ENCODE results near the gene ZNF148.
"Not testable (repeated sequence)": the region's sequence is repeated elsewhere in the genome, so short reads cannot be mapped to it uniquely, and the experiment has no call there.

Gene ZNF148, protein sequence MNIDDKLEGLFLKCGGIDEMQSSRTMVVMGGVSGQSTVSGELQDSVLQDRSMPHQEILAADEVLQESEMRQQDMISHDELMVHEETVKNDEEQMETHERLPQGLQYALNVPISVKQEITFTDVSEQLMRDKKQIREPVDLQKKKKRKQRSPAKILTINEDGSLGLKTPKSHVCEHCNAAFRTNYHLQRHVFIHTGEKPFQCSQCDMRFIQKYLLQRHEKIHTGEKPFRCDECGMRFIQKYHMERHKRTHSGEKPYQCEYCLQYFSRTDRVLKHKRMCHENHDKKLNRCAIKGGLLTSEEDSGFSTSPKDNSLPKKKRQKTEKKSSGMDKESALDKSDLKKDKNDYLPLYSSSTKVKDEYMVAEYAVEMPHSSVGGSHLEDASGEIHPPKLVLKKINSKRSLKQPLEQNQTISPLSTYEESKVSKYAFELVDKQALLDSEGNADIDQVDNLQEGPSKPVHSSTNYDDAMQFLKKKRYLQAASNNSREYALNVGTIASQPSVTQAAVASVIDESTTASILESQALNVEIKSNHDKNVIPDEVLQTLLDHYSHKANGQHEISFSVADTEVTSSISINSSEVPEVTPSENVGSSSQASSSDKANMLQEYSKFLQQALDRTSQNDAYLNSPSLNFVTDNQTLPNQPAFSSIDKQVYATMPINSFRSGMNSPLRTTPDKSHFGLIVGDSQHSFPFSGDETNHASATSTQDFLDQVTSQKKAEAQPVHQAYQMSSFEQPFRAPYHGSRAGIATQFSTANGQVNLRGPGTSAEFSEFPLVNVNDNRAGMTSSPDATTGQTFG

DNA sequence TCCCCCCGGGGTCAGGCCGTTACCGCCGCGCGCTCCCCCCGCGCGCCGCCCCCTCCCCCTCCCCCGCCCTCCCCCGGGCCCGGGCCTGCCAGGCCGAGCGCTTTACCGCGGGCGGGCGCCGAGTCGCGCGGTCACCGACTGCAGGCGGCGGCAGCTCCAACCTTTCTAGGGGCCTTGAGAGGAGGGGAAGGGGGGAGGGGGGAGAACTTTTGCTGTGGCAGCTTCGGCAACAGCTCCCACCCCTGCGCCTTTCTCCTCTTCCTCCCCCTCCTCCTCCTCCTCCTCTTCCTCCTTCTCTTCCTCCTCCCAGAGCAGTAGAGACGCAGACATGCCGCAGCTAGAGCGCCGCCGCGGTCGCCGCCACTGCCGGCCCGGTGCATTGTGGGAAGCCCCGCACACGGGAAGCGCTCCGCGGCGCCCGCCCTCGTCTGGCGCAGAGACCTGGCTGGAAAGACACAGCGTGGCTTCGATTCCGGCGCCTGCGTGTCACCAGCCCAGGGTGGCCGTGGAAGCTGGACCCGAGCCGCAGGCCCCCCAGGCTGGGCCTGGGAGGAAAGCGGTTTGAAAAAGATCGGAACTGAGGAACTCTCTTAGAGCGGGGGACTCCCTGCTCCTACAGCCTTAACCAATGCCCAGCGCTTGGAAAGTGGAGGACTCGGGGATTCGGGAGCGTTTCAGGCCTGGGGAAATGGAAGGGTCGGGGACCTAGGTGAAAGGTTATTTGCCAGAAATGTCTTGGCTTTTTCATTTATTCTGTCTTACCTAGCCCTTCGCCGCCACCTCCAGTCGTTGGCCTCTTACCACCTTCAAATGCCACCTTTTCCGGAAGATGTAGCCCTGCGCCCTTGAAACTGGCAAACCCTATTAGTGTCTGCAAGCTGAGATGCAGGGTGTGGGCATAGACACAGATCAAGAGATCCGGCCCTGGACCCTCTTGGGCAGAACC is at the start of gene ZNF148:
TSS of gene ZNF148 (minus strand) at position 330 of the 946 bp plus-strand sequence. CDS start 61,685 bp downstream, outside the sequence.
- peak; percentile 89 for DNase-seq

DNA sequence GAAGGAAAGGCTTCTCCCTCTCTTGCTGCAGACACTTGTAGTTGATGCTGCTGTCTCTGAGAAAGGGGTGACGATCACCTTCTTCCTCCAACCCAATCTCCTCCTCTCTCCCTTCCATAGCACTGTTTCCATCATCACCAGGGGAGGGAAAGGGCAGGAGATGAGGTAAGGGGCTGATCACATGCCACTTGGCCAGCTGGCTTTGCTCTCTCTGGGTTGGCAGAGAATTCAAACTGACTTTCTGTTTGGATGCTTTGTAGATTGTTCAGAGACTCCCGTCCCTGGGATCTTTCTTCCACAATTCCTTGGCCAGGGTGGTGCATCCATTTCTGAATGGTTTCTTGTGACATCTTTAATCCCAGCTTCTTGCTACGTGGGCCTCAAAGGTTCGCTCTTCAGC is 43.2 kb upstream of the ZNF148 start:
- DNase-seq = no peak

DNA sequence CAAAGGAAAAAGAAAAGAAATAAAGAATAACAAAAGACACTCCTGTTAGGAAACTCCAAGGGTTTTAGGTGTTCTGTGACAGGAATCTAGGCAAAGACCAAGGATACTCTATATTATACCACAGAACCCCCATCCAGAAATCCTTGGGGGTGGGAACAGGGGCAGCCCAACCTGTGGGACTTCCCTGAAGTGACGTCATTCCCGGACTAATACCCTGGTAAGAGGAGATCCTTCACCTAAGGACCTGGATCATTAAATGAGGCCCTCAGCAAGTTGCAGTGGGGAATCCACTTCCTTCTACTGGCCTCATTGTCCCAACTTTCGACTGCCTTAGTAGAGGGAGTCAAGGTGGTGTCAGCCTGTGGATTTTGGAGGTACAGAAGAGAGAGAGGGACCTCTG is 41.1 kb upstream of the ZNF148 start:
- no peak for DNase-seq

DNA sequence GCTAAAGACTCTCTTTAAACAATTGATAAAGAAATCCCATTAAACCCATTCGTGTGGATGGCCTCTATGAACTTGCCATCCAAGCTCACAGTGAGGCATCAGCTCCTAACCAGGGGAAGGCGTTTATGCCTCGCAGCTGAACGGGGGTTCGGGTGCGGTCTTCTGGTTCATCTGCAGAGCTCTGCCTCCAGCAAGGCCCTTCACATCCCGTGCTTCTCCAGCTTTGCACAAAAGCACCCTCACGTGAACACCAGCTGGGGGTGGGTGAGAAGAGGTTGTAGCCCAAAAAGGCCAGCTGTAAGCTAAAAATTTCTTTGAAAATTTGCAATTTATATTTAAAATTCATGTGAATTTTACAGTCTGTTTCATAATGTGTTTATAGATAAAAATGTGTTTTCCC is 39.5 kb upstream of the ZNF148 start:
- no peak for DNase-seq

DNA sequence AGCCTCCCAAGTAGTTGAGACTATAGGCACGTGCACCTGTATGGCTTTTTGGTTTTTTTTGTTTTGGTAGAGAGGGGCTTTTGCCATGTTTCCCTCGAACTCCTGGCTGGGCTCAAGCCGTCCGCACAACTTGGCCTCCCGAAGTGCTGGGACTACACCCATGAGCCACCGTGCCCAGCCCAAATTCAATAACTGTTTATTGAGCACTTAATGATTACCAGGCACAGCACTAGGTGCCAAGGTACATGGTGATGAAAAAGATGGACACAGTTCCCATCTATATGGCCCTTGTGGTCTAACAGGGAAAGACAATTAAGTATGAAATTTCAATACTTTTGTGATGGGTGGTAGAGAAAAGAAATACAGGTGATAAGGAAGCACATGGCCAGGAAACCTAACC is 35.8 kb upstream of the ZNF148 start:
- no peak for DNase-seq

DNA sequence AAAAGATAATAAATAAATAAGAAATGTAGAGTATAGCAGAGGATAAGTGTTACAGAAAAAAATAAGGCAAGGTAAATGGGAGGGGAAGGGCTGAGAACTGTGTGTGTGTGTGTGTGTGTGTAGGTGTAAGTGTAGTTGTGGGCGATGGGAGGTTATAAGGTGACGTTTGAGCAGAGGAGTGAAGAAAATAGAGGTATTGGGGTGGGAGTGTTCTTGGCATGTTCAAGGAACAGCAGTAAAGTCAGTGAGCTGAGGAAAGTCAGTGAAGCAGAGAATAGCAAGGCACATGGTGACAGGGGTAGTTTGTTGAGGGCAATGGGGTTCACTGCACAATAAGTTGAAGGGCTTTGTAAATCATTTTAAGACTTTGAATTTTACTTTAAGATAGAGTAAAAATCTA is 30.9 kb upstream of the ZNF148 start:
- DNase-seq = no peak

DNA sequence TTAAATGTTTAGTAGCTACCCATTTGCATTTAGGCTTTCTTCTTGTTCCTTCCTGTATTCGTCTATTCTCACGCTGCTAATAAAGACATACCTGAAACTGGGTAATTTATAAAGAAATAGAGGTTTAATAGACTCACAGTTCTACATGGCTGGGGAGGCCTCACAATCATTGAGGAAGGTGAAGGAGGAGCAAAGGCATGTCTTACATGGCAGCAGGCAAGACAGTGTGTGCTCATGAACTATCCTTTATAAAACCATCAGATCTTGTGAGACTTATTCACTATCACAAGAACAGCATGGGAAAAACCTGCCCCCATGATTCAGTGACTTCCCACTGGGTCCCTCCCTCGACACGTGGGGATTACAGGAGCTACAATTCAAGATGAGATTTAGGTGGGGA is 30.4 kb upstream of the ZNF148 start:
- not testable (repeated sequence) for DNase-seq

DNA sequence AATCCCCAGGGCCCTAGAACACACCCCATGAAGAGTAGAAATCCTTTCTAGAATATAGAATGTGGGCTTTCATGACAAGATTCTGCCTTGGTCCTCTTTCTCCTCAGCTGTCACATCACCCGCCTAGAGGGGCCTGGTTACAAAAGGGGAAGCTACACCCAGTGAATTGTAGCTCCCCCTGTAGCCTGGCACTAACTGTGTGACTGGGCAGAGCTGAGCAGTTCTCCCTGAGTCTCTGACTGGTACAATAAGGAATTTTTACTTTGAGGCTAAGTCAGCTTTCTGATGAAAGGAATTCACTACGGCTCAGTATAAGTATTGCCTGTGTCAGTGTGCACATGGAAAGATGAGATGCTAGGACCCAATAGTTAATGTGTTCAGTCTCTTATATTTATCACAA is 28.7 kb upstream of the ZNF148 start:
- DNase-seq = no peak

DNA sequence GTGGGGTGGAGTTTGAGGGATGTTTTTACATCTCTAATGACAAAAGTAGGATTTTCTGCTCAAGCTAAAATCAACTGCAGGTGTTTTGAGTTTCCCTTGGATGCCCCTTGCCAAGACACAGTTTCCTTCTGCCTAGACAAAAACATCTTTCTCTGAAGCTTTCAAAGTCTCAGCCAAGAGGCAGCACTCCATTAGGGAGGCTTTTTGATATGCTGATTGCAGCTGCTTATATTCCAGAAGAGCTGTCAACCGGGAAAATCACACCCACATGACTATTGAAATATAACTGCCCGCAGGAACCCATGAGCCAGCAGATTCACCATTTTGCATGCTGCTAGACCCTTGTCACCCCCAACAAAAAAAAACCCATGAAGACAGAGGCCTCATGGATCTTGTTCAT is 27.5 kb upstream of the ZNF148 start:
- no peak for DNase-seq

DNA sequence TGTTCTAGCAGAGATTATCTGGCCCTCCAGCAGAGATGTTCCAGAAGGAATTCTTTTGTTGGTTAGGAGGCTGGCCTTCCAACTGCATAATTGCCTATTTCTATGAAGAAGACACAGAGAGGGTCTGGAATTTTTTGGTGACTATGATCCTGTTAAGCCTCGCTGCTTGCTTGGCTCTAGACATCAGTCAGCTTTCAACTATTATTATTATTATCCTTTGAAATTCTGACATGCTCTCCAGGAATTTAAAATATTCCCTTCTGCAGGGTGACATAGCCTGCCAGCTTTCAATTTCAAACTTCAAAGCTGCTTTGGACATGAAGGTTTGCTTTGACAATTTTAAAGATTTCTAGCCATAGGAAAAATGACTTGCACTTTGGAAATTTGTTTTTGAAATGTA is 26.3 kb upstream of the ZNF148 start:
- DNase-seq = no peak

DNA sequence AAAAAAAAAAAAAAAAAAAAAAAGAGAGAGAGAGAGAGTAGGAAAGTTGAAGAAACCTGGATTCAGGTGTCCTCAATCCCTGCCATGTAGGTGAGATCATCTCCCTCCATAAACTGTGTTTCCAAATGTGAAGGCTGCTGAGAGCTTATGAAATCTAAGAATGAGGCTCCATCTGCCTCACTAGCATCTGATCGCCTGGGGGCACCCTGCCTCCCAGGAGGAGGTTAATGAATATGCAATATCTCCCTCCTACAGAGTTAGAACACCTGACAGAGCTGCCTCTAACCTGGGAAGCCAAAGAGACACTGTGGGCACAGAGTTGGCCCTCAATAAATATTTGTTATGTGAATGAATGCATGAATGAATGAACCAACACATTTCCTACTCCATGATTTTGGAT is 23.8 kb upstream of the ZNF148 start:
- no peak for DNase-seq

DNA sequence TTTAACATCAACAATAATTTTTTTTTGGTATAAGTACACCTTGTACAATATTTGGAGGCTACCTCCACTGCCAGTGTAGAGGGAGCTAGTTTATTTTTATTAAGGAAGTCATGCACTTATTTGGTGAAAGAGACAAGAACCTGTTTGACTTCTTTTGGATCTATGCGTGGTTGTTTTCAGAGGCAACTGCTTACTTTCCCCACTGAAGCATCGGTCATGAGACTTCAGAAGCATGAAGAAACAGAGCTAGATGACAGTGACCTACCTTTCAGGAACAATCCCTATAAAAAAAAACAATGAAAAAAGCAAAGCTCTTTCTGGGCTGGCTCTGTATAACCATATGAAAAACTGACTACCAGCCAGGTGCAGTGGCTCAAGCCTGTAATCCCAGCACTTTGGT is 20.0 kb upstream of the ZNF148 start:
- no peak for DNase-seq

DNA sequence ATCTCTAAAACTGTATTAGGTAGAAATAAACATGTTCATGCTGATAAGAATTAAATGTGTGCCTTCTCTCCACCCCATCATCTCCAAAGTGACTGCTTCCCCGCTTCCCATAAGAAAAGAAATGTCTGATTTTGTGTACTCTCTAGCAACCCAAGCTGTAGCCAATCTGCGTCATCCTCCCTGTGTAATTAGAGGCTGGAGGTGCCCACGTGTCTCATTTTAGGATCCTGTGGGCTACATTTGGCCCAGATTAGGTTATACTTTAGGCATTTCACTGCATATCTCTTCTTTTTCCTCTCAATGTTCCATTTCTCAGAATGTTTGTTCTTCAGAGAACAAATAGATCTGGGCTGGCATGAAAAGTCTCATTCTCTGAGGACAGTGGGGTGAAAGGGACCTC is 19.3 kb upstream of the ZNF148 start:
- no peak for DNase-seq

DNA sequence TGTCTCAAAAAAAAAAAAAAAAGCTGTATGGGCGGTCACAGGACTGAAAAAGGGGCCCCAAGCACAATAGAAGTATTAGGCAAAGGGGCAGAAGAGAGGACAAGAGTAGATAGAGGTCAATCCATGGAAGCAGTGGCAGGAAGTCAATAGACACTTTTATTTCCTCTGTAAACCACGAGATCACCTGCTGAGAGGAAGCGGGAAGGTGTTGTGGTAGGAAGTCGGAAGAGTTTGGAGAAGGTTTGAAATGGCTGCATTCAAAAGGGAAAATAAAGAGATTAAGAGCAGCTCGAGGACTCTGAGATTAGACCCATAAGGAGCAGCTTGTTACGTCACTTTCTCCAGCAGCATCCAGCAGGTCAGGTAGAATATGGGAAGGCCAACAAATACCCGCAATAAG is 14.2 kb upstream of the ZNF148 start:
- DNase-seq = no peak

DNA sequence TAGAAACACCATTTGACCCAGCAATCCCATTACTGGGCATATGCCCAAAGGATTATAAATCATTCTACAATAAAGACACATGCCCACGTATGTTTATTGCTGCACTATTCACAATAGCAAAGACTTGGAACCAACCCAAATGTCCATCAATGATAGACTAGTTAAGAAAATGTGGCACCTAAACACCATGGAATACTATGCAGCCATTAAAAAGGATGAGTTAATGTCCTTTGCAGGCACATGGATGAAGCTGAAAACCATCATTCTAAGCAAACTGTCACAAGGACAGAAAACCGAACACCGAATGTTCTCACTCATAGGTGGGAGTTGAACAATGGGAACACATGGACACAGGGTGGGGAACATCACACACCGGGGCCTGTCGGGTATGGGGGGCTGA is 13.2 kb upstream of the ZNF148 start:
- not testable (repeated sequence) for DNase-seq

DNA sequence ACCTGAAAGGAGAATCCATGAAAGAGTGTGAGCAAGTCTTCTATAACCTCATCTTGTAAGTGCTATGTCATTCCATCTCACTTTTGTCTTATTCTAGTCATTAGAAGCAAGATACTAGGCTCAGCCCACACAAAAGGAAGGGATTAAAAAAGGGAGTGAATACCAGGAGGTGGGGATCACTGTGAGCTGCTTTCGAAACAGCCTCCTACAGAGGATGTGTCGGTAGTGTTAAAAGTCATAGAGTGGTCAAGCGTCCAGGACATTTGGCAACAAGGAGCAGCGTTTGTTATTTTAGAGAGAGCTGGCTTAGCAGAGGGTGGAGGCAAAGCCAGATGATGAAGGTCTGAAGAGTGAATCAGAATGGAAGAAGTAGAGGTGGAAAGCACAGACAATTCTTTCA is 11.7 kb upstream of the ZNF148 start:
- no peak for DNase-seq

DNA sequence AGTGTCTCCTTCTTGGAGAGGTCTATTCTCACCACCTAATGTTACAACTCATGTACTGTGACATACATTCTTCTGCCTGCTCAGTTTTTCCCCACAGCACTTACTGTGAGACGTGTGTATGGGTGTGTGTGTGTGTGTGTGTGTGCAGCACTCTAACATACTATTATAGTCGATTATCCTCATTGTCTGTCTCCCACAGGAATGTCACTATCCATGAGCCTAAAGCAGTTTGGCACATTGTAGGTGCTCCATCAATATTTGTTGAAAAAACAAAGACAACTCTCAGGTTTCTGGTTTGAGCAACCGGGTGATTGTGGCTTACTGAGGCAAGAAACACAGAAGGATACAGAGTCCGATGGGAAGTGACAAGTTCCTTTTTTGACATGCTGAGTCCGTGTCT is 8.6 kb upstream of the ZNF148 start:
- DNase-seq = no peak

DNA sequence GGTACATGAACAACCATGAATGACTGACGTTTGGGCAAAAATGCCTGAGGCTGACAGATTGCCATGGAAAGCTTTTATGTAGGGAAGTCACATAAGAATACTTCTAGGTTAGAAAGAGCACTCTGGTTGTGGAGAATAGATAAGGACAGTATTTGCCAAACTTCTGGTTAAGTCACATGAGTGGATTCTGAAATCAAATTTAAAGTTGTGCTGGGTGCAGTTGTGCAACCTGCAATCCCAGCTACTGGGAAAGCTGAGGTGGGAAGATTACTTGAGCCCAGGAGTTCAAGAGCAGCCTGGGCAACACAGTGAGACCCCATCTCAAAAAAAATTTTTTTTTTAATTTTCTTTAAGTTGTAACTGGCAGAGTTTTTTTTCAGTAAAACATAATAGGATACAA is 7.2 kb upstream of the ZNF148 start:
- DNase-seq = no peak

DNA sequence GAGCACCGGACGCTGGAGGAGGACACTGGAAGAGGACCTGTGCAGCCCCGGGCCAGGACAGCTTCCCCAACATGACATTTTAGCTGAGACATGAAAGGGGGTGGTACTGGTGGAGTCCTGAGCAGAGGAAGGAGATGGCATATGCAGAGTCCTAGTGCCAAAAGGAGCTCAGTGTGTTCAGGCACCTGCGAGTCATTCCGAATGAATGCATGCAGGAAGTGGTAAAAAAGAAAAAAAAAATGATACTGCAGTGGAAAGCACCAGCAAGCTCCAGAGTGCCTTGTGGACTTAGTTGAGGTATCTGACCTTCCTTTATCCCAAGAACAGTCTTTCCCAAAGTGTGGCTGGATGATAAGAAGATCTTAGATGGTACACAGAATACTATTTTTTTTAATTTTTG is 6.6 kb upstream of the ZNF148 start:
- DNase-seq = no peak

DNA sequence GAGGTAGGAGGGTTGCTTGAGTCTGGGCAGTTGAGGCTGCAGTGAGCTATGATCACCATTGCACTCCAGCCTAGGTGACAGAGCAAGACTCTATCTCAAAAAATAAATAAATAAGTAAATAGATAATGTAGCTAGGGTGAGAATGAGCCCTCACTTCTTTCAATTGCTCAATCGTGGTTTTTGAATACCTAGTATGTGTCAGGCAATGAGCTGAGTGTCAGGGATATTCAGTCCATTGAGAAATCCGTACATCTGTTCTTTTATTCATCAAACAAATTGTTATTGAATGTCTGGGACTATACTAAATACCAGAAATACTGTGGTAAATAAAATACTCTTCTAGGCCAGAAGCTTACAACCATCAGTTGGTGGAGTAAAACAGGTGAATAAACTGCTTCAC is 6.2 kb upstream of the ZNF148 start:
- DNase-seq = no peak

DNA sequence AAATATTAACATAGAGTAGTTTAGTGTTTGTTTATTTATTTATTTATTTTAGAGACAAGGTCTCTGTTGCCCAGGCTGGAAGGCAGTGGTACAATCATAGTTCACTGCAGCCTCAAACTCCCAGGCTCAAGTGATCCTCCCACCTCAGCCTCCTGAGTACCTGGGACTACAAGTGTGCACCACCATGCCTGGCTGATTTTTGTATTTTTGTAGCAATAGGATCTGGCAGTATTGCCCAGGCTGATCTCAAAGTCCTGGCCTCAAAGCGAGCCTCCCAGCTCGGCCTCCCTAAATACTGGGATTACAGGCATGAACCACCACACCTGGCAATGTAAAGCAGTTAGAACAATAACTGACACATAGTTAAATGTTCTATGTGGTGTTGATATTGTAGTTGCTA is 4.4 kb upstream of the ZNF148 start:
- no peak for DNase-seq

DNA sequence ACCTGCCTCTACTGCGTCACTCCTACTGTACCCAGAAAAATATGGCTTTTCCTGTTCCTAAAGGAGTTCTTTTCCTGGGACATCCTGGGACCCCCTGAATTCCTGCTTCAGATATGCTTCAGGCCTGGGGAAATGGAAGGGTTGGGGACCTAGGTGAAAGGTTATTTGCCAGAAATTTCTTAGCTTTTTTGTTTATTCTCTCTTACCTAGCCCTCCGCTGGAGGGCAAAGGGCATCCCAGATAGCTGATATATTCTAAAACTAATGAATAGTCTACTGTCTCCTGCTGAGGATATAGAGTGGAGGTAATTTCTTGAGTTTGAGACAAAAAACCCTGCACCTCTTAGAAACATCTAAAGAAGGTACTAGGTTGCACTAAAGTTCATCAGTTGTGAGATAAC is 3.6 kb upstream of the ZNF148 start:
- DNase-seq = no peak

DNA sequence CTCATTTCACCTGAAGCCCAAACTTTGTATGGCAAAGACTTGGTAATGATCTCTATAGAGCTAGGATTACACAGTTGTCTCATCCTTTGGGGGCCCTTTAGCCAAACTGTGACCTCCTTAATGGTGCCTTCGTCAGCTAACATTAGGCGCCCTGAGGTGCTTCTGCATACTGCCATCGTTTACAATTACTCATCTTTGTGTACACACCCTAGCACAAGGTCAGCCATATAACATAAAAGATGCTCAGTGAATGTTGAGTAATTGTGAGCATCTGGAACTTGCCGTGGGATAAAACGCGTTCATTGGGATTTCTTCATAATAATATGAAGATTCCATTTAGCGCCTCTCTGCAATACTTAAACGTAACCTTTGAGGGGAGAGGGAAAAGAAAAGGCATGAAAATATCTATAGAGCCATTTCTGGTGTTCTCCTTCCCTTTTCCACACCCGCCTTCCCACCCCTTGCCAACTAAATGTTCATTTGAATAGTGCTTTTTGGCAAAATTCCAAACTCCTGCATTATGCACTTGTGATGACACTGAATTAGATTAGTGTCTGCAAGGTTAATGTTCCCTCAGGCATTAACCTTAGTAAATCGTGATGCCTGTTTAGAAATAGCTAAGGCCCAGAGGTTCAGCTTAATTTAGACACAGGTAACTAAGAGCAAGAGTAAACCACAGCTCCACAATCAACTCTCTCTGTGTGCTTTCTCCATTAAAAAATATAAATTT is 990 bp upstream of the ZNF148 start:
- DNase-seq = no peak

All from activated gamma-delta T cell treated with Interleukin-2 at 50 U/mL for 16 hours (primary cell).